ENCODE measurements around the gene TTC7B.

DNA sequence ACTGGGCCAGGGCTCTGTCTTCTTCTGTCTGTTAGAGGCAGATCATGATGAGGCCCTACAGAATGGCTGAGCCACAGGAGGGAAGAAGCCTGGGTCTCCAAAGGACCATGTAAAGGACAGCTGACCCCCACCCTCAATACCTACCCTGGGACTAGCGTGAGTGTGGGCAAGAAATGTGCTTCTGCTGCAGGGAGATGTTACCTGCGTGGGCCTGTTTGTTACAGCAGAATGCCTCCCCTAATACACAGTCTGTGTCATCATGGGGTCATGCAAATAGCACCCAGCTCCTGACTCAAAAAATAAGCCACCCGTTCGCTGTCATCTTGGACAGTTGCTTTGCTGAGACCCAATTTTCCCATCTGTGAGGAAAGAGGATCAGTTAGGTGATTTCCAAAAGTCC, 328.8 kb downstream of the TTC7B start:
- TF ChIP-seq, protein P1, sequence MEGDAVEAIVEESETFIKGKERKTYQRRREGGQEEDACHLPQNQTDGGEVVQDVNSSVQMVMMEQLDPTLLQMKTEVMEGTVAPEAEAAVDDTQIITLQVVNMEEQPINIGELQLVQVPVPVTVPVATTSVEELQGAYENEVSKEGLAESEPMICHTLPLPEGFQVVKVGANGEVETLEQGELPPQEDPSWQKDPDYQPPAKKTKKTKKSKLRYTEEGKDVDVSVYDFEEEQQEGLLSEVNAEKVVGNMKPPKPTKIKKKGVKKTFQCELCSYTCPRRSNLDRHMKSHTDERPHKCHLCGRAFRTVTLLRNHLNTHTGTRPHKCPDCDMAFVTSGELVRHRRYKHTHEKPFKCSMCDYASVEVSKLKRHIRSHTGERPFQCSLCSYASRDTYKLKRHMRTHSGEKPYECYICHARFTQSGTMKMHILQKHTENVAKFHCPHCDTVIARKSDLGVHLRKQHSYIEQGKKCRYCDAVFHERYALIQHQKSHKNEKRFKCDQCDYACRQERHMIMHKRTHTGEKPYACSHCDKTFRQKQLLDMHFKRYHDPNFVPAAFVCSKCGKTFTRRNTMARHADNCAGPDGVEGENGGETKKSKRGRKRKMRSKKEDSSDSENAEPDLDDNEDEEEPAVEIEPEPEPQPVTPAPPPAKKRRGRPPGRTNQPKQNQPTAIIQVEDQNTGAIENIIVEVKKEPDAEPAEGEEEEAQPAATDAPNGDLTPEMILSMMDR (IDR thresholded peaks at IDR 0.05; ENCODE audit: insufficient read depth, low read length, poor library complexity, severe bottlenecking) = no peak
- no peak for TF ChIP-seq EZH2phosphoT487 (conservative IDR thresholded peaks at IDR 0.05; ENCODE audit: low read length)

Measured in SU-DHL-6 (cell line).